SK-N-SH (cell line): ENCODE measurements around the gene UBE2G2. TPM values are rescaled to one million over a fixed set of nuclear protein-coding genes. Genes with fewer than 3 reads are reported as not detected.

Experiments
- CTCF ChIA-PET: fragments of 300-600, 350-600 bp; formaldehyde crosslinking; extraction: SDS; loops from one replicate; lab custom pipeline; 2021; lab: Yijun Ruan, JAX
- POLR2A ChIA-PET: fragments of 350-600 bp; sonication (Branson Sonifier 250); formaldehyde crosslinking; extraction: SDS; loops from one replicate; lab custom pipeline; 2020; ENCODE audit warnings: antibody characterized with exemption, inconsistent platforms; lab: Yijun Ruan, JAX
- DNase-seq: peaks from one replicate; pipeline ENCODE4 v3.0.0; 2012
- H2AFZ ChIP-seq: fragments of 200-600 bp; sonication (generic); 2 replicates; pipeline ENCODE4 v1.8.1; 2016; ENCODE audit warnings: antibody characterized with exemption, mild to moderate bottlenecking, low read depth
- H3F3A ChIP-seq: fragments of 200-600 bp; sonication (generic); replicated peaks from 2 replicates; pipeline ENCODE3; 2016; ENCODE audit warnings: antibody characterized with exemption, mild to moderate bottlenecking; ENCODE audit not compliant: insufficient read depth
- H3K27ac ChIP-seq, 2 experiments: fragments of 200-500 bp in 1 of 2; fragments of 200-600 bp in 1 of 2; sonication (Bioruptor generic) in 1 of 2; sonication (generic), shearing (Covaris generic) in 1 of 2; 2 replicates each; pipeline versions ENCODE4 v1.5.1 to v1.6.1; 2014 to 2016; ENCODE audit warnings: low read depth in 2 of 2, inconsistent platforms in 1 of 2, low read length in 1 of 2, mild to moderate bottlenecking in 1 of 2, mixed read lengths in 1 of 2
- H3K27me3 ChIP-seq: fragments of 200-600 bp; sonication (generic), shearing (Covaris generic); 2 replicates; pipeline ENCODE4 v1.6.1; 2016; ENCODE audit warnings: mixed run types; ENCODE audit not compliant: insufficient read depth
- H3K36me3 ChIP-seq, 2 experiments: fragments of 200-500 bp in 1 of 2; fragments of 200-600 bp in 1 of 2; sonication (Bioruptor generic) in 1 of 2; sonication (generic) in 1 of 2; replicated peaks in 1 of 2; 2 replicates each; pipeline versions ENCODE3 to v1.5.1; 2014 to 2016; ENCODE audit warnings: low read length in 1 of 2, mild to moderate bottlenecking in 1 of 2; ENCODE audit not compliant: insufficient read depth in 2 of 2, control insufficient read depth in 1 of 2
- H3K4me1 ChIP-seq, 2 experiments: fragments of 200-500 bp in 1 of 2; fragments of 200-600 bp in 1 of 2; sonication (Bioruptor generic) in 1 of 2; sonication (generic), shearing (Covaris generic) in 1 of 2; 2 replicates each; pipeline versions ENCODE4 v1.5.1 to v1.6.1; 2014 to 2016; ENCODE audit warnings: low read depth in 1 of 2, low read length in 1 of 2, mixed run types in 1 of 2; ENCODE audit not compliant: insufficient read depth in 2 of 2, control insufficient read depth in 1 of 2
- H3K4me2 ChIP-seq: fragments of 200-600 bp; sonication (generic), shearing (Covaris generic); 2 replicates; pipeline ENCODE4 v1.6.1; 2017; ENCODE audit warnings: mixed run types
- H3K4me3 ChIP-seq, 2 experiments: fragments of 200-500 bp in 1 of 2; fragments of 200-600 bp in 1 of 2; sonication (Bioruptor generic) in 1 of 2; sonication (generic), shearing (Covaris generic) in 1 of 2; 2 replicates each; pipeline versions ENCODE4 v1.5.1 to v1.8.1; 2014 to 2016; ENCODE audit warnings: low read depth in 2 of 2, inconsistent platforms in 1 of 2, low read length in 1 of 2, mild to moderate bottlenecking in 1 of 2, mixed read lengths in 1 of 2, moderate library complexity in 1 of 2
- H3K79me2 ChIP-seq: fragments of 200-600 bp; sonication (generic); 2 replicates; pipeline ENCODE4 v1.8.1; 2017; ENCODE audit warnings: mild to moderate bottlenecking; ENCODE audit not compliant: insufficient read depth
- H3K9ac ChIP-seq: fragments of 200-600 bp; sonication (generic); 2 replicates; pipeline ENCODE4 v1.6.1; 2017; ENCODE audit warnings: mixed run types
- H3K9me2 ChIP-seq: fragments of 200-600 bp; sonication (generic); 2 replicates; pipeline ENCODE4 v1.6.1; 2017; ENCODE audit warnings: mixed run types
- H3K9me3 ChIP-seq: fragments of 200-600 bp; sonication (generic); 2 replicates; pipeline ENCODE4 v1.6.1; 2017; ENCODE audit warnings: mixed run types, mild to moderate bottlenecking, moderate library complexity
- H4K20me1 ChIP-seq: fragments of 200-600 bp; sonication (generic); 2 replicates; pipeline ENCODE4 v1.6.1; 2017; ENCODE audit warnings: mild to moderate bottlenecking, mixed run types; ENCODE audit not compliant: insufficient read depth
- ELF1 ChIP-seq: IDR thresholded peaks from 2 replicates; pipeline ENCODE4 v1.4.0; 2012
- EP300 ChIP-seq, 2 experiments: IDR thresholded peaks; 2 replicates each; pipeline versions ENCODE4 v1.4.0 to v1.6.1; 2012; ENCODE audit warnings: borderline replicate concordance in 1 of 2, low read depth in 1 of 2, low read length in 1 of 2
- EZH2phosphoT487 ChIP-seq: fragments of 200-600 bp; sonication (generic); IDR thresholded peaks from 2 replicates; pipeline ENCODE4 v1.6.1; 2017; ENCODE audit warnings: low read depth, mixed run types, mild to moderate bottlenecking, antibody characterized with exemption, moderate library complexity, borderline replicate concordance
- FOSL2 ChIP-seq: IDR thresholded peaks from 2 replicates; pipeline ENCODE4 v1.4.0; 2012; ENCODE audit warnings: low read depth, mild to moderate bottlenecking, moderate library complexity, borderline replicate concordance
- FOXJ3 ChIP-seq: sonication (generic); formaldehyde crosslinking; IDR thresholded peaks from 2 replicates; pipeline ENCODE4 v1.5.1; 2020; ENCODE audit warnings: mild to moderate bottlenecking, missing genetic modification reagents
- FOXM1 ChIP-seq: IDR thresholded peaks from 2 replicates; pipeline ENCODE4 v1.4.0; 2012; ENCODE audit warnings: low read depth, mild to moderate bottlenecking
- JUND ChIP-seq: IDR thresholded peaks from 2 replicates; pipeline ENCODE4 v1.4.0; 2012
- MEF2A ChIP-seq: IDR thresholded peaks from 2 replicates; pipeline ENCODE4 v1.4.0; 2012; ENCODE audit warnings: low read depth, borderline replicate concordance
- MXI1 ChIP-seq: IDR thresholded peaks from 2 replicates; pipeline ENCODE4 v1.6.1; 2012; ENCODE audit warnings: mild to moderate bottlenecking, low read depth, low read length, improper control_type of control experiment
- PBX3 ChIP-seq: IDR thresholded peaks from 2 replicates; pipeline ENCODE4; 2012
- POLR2AphosphoS5 ChIP-seq: IDR thresholded peaks from 2 replicates; pipeline ENCODE4 v1.6.1; 2012; ENCODE audit warnings: low read depth, low read length
- REST ChIP-seq: IDR thresholded peaks from 2 replicates; pipeline ENCODE4 v1.6.1; 2012; ENCODE audit warnings: mild to moderate bottlenecking, low read depth, low read length, moderate library complexity
- RFX5 ChIP-seq: IDR thresholded peaks from 2 replicates; pipeline ENCODE4 v1.6.1; 2012; ENCODE audit warnings: mild to moderate bottlenecking, improper control_type of control experiment, low read length
- RXRA ChIP-seq: IDR thresholded peaks from 2 replicates; pipeline ENCODE4 v1.4.0; 2012; ENCODE audit warnings: low read depth, mild to moderate bottlenecking, borderline replicate concordance
- SMC3 ChIP-seq: IDR thresholded peaks from 2 replicates; pipeline ENCODE4 v1.6.1; 2012; ENCODE audit warnings: low read depth, low read length, improper control_type of control experiment
- TAF1 ChIP-seq: IDR thresholded peaks from 2 replicates; pipeline ENCODE4 v1.6.1; 2012; ENCODE audit warnings: low read depth, mild to moderate bottlenecking, low read length, moderate library complexity, borderline replicate concordance
- WGBS: methylation state at CpG from one replicate; pipeline ENCODE4 v1.1.6; 2017; ENCODE audit warnings: low lambda C conversion rate; 5-methylcytosine and 5-hydroxymethylcytosine counted together
- polyA plus RNA-seq, 3 experiments: library from polyadenylated mRNA; depleted of rRNA; stranded (reverse); fragments of >200 nt; gene quantifications; 2 replicates each; pipeline ENCODE4 v1.2.3, GENCODE V29; 2012

The UBE2G2 gene
- polyA plus RNA-seq, 1 of the 3 experiments (the other 2 are of a cell fraction): 129 TPM

GRCh38 chr21:44792702-44793591 is 8.7 kb downstream of the UBE2G2 start (continued):
- TF ChIP-seq REST: no peak

- DNase-seq: no peak
- POLR2A ChIA-PET: no interaction called here
- CTCF ChIA-PET: interaction anchor here (0.9 to 1.3 kb wide), 2 partner anchors 8 to 10 kb away, joined by 3 to 7 read pairs; no protein-coding TSS in a partner anchor
- H3K27ac ChIP-seq: no peak overlapping the region
- H3K36me3 ChIP-seq: peaks cover 15 to 19% of the 10 kb centered on the region in 2 experiments
- no peak overlapping the region for H3K9ac ChIP-seq
- no peak overlapping the region for H3K4me2 ChIP-seq
- H3K4me1 ChIP-seq: peaks cover 0 to 4% of the 10 kb centered on the region in 2 experiments; a peak in 2 of 4 replicates
- 100% methylated on average over 5 of the region's 5 CpGs for WGBS
- H2AFZ ChIP-seq: no peak overlapping the region
- peaks cover 92% of the 10 kb centered on the region for H4K20me1 ChIP-seq
- TF ChIP-seq RFX5 (no peak), EZH2phosphoT487 (no peak), EP300 (IDR thresholded peaks at IDR 0.05; ENCODE audit: borderline replicate concordance in 1 of 2, low read depth in 1 of 2, low read length in 1 of 2) (no peak), FOSL2 (no peak), PBX3 (no peak), RXRA (no peak), MXI1 (no peak), POLR2AphosphoS5 (no peak), MEF2A (no peak), FOXJ3 (CRISPR knock-in tag) (no peak), JUND (no peak), REST (no peak), SMC3 (no peak), ELF1 (no peak), FOXM1 (no peak), TAF1 (no peak)
- no peaks in the 10 kb centered on the region for H3K27me3 ChIP-seq
- H3F3A ChIP-seq: no peaks in the 10 kb centered on the region
- H3K4me3 ChIP-seq: no peak overlapping the region
- H3K79me2 ChIP-seq: peaks cover 100% of the 10 kb centered on the region
- H3K9me3 ChIP-seq: no peaks in the 10 kb centered on the region
- no peaks in the 10 kb centered on the region for H3K9me2 ChIP-seq
Measured at GRCh38 chr21:44791993-44792392, 9.6 kb downstream of the UBE2G2 start.
